H1 (cell line): ENCODE results near the gene ARSK. TPM values are rescaled to one million over a fixed set of nuclear protein-coding genes. Genes with fewer than 3 reads are reported as not detected.

Experiments
- BACH1 ChIP-seq: IDR thresholded peaks from 2 replicates; pipeline ENCODE4 v1.6.1; 2012; ENCODE audit warnings: low read length, improper control_type of control experiment
- CEBPB ChIP-seq: IDR thresholded peaks from 2 replicates; pipeline ENCODE4 v1.6.1; 2012; ENCODE audit warnings: low read depth, low read length
- CHD1 ChIP-seq: IDR thresholded peaks from 2 replicates; pipeline ENCODE4 v1.6.1; 2012; ENCODE audit warnings: low read depth, low read length, improper control_type of control experiment
- CHD7 ChIP-seq: fragments of 300-600 bp; sonication (generic); IDR thresholded peaks from 2 replicates; pipeline ENCODE4 v1.7.1; 2012; ENCODE audit warnings: low read length, moderate library complexity, mild to moderate bottlenecking, inconsistent platforms; ENCODE audit not compliant: insufficient replicate concordance
- EZH2 ChIP-seq: fragments of 200-600 bp; sonication (generic); IDR thresholded peaks from 2 replicates; pipeline ENCODE4 v1.7.1; 2012; ENCODE audit warnings: low read depth, mild to moderate bottlenecking, moderate library complexity, low read length, inconsistent platforms; ENCODE audit not compliant: severe bottlenecking
- GTF2F1 ChIP-seq: IDR thresholded peaks from 2 replicates; pipeline ENCODE4 v1.6.1; 2012; ENCODE audit warnings: low read depth, low read length, improper control_type of control experiment, borderline replicate concordance
- HDAC6 ChIP-seq: IDR thresholded peaks from one replicate; pipeline ENCODE4 v1.7.1; 2012; ENCODE audit warnings: low read depth, mild to moderate bottlenecking, inconsistent platforms, low read length, moderate library complexity
- NANOG ChIP-seq: IDR thresholded peaks from 2 replicates; pipeline ENCODE4 v1.6.1; 2011; ENCODE audit warnings: low read length, low read depth, mild to moderate bottlenecking, inconsistent platforms; ENCODE audit not compliant: insufficient read depth, poor library complexity, severe bottlenecking
- SP1 ChIP-seq: IDR thresholded peaks from 2 replicates; pipeline ENCODE4 v1.6.1; 2011; ENCODE audit warnings: low read depth, low read length
- TAF7 ChIP-seq: optimal IDR thresholded peaks from 2 replicates; pipeline ENCODE3; 2011; ENCODE audit warnings: low read depth, mild to moderate bottlenecking, inconsistent platforms, low read length, moderate library complexity, borderline replicate concordance
- ZNF274 ChIP-seq: IDR thresholded peaks from 2 replicates; pipeline ENCODE4 v1.7.0; 2012; ENCODE audit warnings: low read length, borderline replicate concordance; ENCODE audit errors: extremely low read depth
- polyA plus RNA-seq, 7 experiments: library from polyadenylated mRNA; depleted of rRNA in 3 of 7; stranded (reverse) in 5 of 7; unstranded in 2 of 7; fragments of >200 nt in 5 of 7; fragments of 200-250 nt in 2 of 7; gene quantifications; 1 replicate in 5 of 7; 2 replicates in 1 of 7; 4 replicates in 1 of 7; pipeline versions ENCODE4 v1.2.1 to v1.2.3, GENCODE V29; 2011 to 2013; ENCODE audit warnings: missing spikeins in 2 of 7, mixed read lengths in 2 of 7
- total RNA-seq: library from RNA; stranded (reverse); fragmentation: NEBNext Ultra II Directional; extraction: Animal tissue kit (Norgen Biotek cat#: 25700); gene quantifications from 2 replicates; pipeline ENCODE4 v1.2.1, GENCODE V29; 2021

Gene ARSK
- total and polyA plus RNA-seq, 2 of the 8 experiments (the other 6 are each of a cell fraction or from before 2014, with no cell fraction given), result 8.4 to 14.1 TPM

- TF ChIP-seq CHD7 (no peak), BACH1 (no peak), ZNF274 (no peak), TAF7 (no peak), NANOG (no peak), GTF2F1 (no peak), SP1 (no peak), EZH2 (no peak), CEBPB (no peak), CHD1 (no peak), HDAC6 (no peak)
Observed at GRCh38 chr5:95621839-95622629, 67.1 kb downstream of the ARSK start (continued).
